Mucosa of stomach (tissue), 1 donor: ENCODE measurements around the gene DUT.

Experiments
- H3K27me3 ChIP-seq: one replicate; pipeline ENCODE4 v1.7.0; 2013; ENCODE audit warnings: mild to moderate bottlenecking, low read length; ENCODE audit not compliant: control insufficient read depth, insufficient read depth
- H3K36me3 ChIP-seq: one replicate; pipeline ENCODE4 v1.7.0; 2013; ENCODE audit warnings: low read length; ENCODE audit not compliant: control insufficient read depth, insufficient read depth
- H3K4me1 ChIP-seq: one replicate; pipeline ENCODE4 v1.7.0; 2013; ENCODE audit warnings: mild to moderate bottlenecking, low read length; ENCODE audit not compliant: control insufficient read depth, insufficient read depth
- H3K4me3 ChIP-seq: one replicate; pipeline ENCODE4 v1.7.0; 2013; ENCODE audit warnings: low read length
- H3K9ac ChIP-seq: one replicate; pipeline ENCODE4 v1.7.0; 2013; ENCODE audit warnings: mild to moderate bottlenecking, low read length, moderate library complexity
- H3K9me3 ChIP-seq: one replicate; pipeline ENCODE4 v1.7.0; 2013; ENCODE audit warnings: mild to moderate bottlenecking, low read length, moderate library complexity; ENCODE audit not compliant: control insufficient read depth
- donor health status: Pancreatic carcinoma.

DUT gene

GRCh38 chr15:48331796-48332641, 790 bp downstream of the DUT start:
- Histone ChIP-seq H3K9ac (peak overlapping the region; percentile 81), H3K27me3 (no peaks in the 10 kb centered on the region), H3K4me3 (peak overlapping the region; percentile 88), H3K36me3 (no peaks in the 10 kb centered on the region), H3K4me1 (peaks cover 7% of the 10 kb centered on the region), H3K9me3 (no peaks in the 10 kb centered on the region)

- H3K36me3 ChIP-seq = no peaks in the 10 kb centered on the region
- no peak overlapping the region for H3K4me3 ChIP-seq
- H3K27me3 ChIP-seq = no peaks in the 10 kb centered on the region
- H3K9me3 ChIP-seq = no peaks in the 10 kb centered on the region
- H3K4me1 ChIP-seq = peaks cover 7% of the 10 kb centered on the region
- H3K9ac ChIP-seq = no peak overlapping the region
Observed at GRCh38 chr15:48332642-48333034, 1.4 kb downstream of the DUT start.

- no peaks in the 10 kb centered on the region for H3K9me3 ChIP-seq
- no peak overlapping the region for H3K9ac ChIP-seq
- H3K4me3 ChIP-seq = no peak overlapping the region
- H3K27me3 ChIP-seq = no peaks in the 10 kb centered on the region
- no peaks in the 10 kb centered on the region for H3K36me3 ChIP-seq
- peaks cover 7% of the 10 kb centered on the region for H3K4me1 ChIP-seq
Observed at GRCh38 chr15:48333540-48333939, 2.3 kb downstream of the DUT start.

GRCh38 chr15:48334260-48334659, 3.0 kb downstream of the DUT start:
- H3K27me3 ChIP-seq = no peaks in the 10 kb centered on the region
- no peaks in the 10 kb centered on the region for H3K9me3 ChIP-seq
- H3K36me3 ChIP-seq = no peaks in the 10 kb centered on the region
- no peak overlapping the region for H3K4me3 ChIP-seq
- no peak overlapping the region for H3K9ac ChIP-seq
- peaks cover 7% of the 10 kb centered on the region for H3K4me1 ChIP-seq

- no peaks in the 10 kb centered on the region for H3K27me3 ChIP-seq
- no peaks in the 10 kb centered on the region for H3K4me1 ChIP-seq
- peaks cover 5% of the 10 kb centered on the region for H3K36me3 ChIP-seq
- H3K9me3 ChIP-seq = no peaks in the 10 kb centered on the region
- no peak overlapping the region for H3K4me3 ChIP-seq
- no peak overlapping the region for H3K9ac ChIP-seq
Observed at GRCh38 chr15:48336940-48337339, 5.7 kb downstream of the DUT start.

GRCh38 chr15:48337607-48338006, 6.4 kb downstream of the DUT start:
- no peaks in the 10 kb centered on the region for H3K4me1 ChIP-seq
- H3K9me3 ChIP-seq = no peaks in the 10 kb centered on the region
- H3K4me3 ChIP-seq = no peak overlapping the region
- H3K27me3 ChIP-seq = no peaks in the 10 kb centered on the region
- no peak overlapping the region for H3K9ac ChIP-seq
- peaks cover 5% of the 10 kb centered on the region for H3K36me3 ChIP-seq

- Histone ChIP-seq H3K4me3 (no peak overlapping the region), H3K36me3 (peaks cover 5% of the 10 kb centered on the region), H3K9ac (no peak overlapping the region), H3K9me3 (no peaks in the 10 kb centered on the region), H3K27me3 (no peaks in the 10 kb centered on the region), H3K4me1 (no peaks in the 10 kb centered on the region)
Observed at GRCh38 chr15:48340111-48340510, 8.9 kb downstream of the DUT start.

- no peaks in the 10 kb centered on the region for H3K4me1 ChIP-seq
- peaks cover 5% of the 10 kb centered on the region for H3K36me3 ChIP-seq
- H3K9me3 ChIP-seq = no peaks in the 10 kb centered on the region
Observed at GRCh38 chr15:48343865-48344264, 12.6 kb downstream of the DUT start.

GRCh38 chr15:48345516-48345915, 14.3 kb downstream of the DUT start:
- Histone ChIP-seq H3K9ac (no peak overlapping the region), H3K4me1 (no peaks in the 10 kb centered on the region), H3K9me3 (no peaks in the 10 kb centered on the region), H3K36me3 (no peaks in the 10 kb centered on the region), H3K4me3 (no peak overlapping the region), H3K27me3 (no peaks in the 10 kb centered on the region)

More at GRCh38 chr15:48343865-48344264, 12.6 kb downstream of the DUT start:
- Histone ChIP-seq H3K9ac (no peak overlapping the region), H3K27me3 (no peaks in the 10 kb centered on the region), H3K4me3 (no peak overlapping the region)

- Histone ChIP-seq H3K9me3 (no peaks in the 10 kb centered on the region), H3K4me3 (no peak overlapping the region), H3K9ac (no peak overlapping the region), H3K27me3 (no peaks in the 10 kb centered on the region), H3K36me3 (no peaks in the 10 kb centered on the region), H3K4me1 (no peaks in the 10 kb centered on the region)
Observed at GRCh38 chr15:48352474-48353072, 21.3 kb downstream of the DUT start.

GRCh38 chr15:48354694-48355303, 23.6 kb downstream of the DUT start:
- no peak overlapping the region for H3K9ac ChIP-seq

GRCh38 chr15:48355377-48355776, 24.1 kb downstream of the DUT start:
- Histone ChIP-seq H3K4me3 (no peak overlapping the region), H3K36me3 (no peaks in the 10 kb centered on the region), H3K9me3 (no peaks in the 10 kb centered on the region), H3K9ac (no peak overlapping the region), H3K4me1 (no peaks in the 10 kb centered on the region), H3K27me3 (no peaks in the 10 kb centered on the region)

More at GRCh38 chr15:48354694-48355303, 23.6 kb downstream of the DUT start:
- Histone ChIP-seq H3K36me3 (no peaks in the 10 kb centered on the region), H3K9me3 (no peaks in the 10 kb centered on the region), H3K4me1 (no peaks in the 10 kb centered on the region), H3K27me3 (no peaks in the 10 kb centered on the region), H3K4me3 (no peak overlapping the region)
